A673 (cell line): Measurements from ENCODE around the gene MMP2.

Source experiments
- CTCF ChIP-seq: fragments of 300-800, 200-600 bp; sonication (generic); conservative IDR thresholded peaks from 2 replicates; pipeline ENCODE4 v1.5.1; 2017; ENCODE audit warnings: low read depth, mild to moderate bottlenecking, antibody characterized with exemption, low read length, moderate library complexity, mixed read lengths
- EZH2 ChIP-seq: fragments of 200-600 bp; sonication (generic); IDR thresholded peaks from 2 replicates; pipeline ENCODE4 v1.6.1; 2017; ENCODE audit warnings: borderline replicate concordance, low read depth, mild to moderate bottlenecking, mixed read lengths, antibody characterized with exemption, low read length; ENCODE audit not compliant: poor library complexity, severe bottlenecking

DNA sequence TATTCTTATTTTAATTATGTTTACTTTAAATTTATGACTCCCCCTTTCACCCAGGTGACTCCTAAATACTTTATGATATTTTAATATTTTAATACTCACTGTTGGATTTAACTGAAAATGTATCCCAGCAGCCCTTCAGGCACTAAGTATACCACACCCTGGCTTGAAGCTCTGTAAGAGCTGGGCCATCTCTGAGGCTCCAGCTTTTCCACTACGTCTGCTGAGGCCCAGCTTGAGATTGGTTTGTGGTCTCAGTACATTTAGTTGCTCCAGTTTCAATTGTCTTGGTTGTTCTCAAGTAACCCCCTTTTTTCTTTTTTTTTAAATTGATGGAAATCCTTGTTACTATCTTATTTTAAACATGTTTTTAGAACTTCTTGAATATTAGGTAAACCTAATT is 60.5 kb downstream of the MMP2 start:
- TF ChIP-seq CTCF = no peak
- no peak for TF ChIP-seq EZH2
